Stimulated activated CD8-positive, alpha-beta memory T cell treated with anti-CD3 and anti-CD28 coated beads, Interleukin-2, amount 100 ng/mL, for 48 hours (primary cell): Measurements from ENCODE around the gene PTCH2.
A peak's percentile ranks its signal among the peaks of the same experiment; 100 is the strongest.

Source experiments
- DNase-seq, 2 donors: peaks; one replicate each; pipeline ENCODE4 v3.0.0-alpha.2; 2020; ENCODE audit warnings: low read depth in 2 of 2

Gene PTCH2, protein sequence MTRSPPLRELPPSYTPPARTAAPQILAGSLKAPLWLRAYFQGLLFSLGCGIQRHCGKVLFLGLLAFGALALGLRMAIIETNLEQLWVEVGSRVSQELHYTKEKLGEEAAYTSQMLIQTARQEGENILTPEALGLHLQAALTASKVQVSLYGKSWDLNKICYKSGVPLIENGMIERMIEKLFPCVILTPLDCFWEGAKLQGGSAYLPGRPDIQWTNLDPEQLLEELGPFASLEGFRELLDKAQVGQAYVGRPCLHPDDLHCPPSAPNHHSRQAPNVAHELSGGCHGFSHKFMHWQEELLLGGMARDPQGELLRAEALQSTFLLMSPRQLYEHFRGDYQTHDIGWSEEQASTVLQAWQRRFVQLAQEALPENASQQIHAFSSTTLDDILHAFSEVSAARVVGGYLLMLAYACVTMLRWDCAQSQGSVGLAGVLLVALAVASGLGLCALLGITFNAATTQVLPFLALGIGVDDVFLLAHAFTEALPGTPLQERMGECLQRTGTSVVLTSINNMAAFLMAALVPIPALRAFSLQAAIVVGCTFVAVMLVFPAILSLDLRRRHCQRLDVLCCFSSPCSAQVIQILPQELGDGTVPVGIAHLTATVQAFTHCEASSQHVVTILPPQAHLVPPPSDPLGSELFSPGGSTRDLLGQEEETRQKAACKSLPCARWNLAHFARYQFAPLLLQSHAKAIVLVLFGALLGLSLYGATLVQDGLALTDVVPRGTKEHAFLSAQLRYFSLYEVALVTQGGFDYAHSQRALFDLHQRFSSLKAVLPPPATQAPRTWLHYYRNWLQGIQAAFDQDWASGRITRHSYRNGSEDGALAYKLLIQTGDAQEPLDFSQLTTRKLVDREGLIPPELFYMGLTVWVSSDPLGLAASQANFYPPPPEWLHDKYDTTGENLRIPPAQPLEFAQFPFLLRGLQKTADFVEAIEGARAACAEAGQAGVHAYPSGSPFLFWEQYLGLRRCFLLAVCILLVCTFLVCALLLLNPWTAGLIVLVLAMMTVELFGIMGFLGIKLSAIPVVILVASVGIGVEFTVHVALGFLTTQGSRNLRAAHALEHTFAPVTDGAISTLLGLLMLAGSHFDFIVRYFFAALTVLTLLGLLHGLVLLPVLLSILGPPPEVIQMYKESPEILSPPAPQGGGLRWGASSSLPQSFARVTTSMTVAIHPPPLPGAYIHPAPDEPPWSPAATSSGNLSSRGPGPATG

DNA sequence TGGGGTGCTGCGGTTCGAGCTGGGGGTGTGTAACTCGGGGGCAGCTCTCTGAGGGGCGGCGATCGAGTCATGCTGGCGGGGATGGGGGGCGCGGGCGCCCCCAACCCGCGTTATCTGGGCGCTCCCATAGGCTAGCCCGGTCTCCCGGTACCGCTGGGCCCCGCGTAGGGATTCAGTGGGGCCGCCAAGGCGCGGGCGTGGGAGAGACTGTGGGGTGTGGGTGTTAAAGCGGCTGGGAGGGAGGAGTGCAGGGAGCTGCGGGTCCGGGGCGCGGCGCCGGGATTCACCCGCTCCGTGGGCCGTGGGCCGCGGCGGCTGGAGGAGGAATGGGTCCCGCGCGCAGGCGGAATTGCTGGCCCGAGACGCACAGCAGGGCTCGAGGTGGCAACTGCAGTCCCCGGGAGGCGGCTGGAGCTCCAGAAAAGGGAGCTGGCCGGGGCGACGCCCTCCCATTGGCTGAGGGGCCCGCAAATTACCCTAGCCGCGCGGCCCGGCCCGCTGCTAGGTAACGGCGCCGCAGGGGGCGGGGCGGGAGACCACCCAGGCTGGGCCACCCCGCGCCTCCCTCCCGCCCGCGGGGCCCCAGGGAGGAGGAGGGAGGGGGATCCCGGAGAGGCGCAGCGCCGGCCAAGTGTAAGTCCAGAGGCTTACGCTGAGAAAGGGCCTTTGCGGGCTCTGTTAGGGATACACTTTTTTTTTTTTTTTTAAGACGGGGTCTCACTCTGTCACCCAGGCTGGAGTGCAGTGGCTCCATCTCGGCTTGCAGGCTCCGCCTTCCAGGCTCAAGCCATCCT, at the start of gene PTCH2:
TSS of gene PTCH2 (minus strand) at position 392 of the 794 bp plus-strand sequence. CDS start at position 71, 321 bp downstream.
- peak; percentile 23 to 30 for DNase-seq

DNA sequence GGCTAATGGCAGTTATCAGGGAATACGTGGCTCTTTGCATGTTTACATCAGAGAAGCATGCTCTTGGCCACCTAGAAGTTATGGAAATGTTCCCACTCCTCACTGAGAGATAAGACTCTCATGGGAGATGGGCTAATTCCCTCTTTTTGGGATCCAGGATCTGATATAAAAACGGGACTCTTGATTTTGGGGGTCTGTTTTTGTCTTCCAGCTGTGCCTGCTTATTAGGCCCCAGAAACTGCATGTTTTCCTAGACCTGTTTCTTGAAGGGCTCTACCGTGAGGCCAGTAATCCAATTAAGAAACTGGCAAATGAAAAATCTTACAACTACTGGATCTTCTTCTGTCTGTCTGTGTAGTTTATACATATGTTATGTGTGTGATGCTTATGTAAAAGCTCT, 47.0 kb upstream of the PTCH2 start:
- DNase-seq, result no peak

DNA sequence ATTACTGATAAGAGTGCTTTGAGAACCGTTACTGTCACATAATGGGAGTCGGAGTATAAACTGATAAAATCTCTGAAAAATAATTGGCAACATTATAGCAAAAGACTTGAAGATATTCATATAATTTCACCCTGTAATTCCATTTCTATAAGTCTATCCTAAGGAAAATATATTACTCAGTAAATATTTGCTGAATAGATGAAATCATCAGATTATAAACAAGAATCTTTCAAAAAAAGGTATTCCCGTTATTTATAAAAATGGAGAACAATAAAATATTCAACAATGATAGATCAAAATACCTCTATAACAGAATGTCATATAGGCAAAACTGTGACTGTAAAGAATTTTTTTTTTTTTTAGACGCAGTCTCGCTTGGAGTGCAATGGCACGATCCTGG, 42.4 kb upstream of the PTCH2 start:
- no peak for DNase-seq

DNA sequence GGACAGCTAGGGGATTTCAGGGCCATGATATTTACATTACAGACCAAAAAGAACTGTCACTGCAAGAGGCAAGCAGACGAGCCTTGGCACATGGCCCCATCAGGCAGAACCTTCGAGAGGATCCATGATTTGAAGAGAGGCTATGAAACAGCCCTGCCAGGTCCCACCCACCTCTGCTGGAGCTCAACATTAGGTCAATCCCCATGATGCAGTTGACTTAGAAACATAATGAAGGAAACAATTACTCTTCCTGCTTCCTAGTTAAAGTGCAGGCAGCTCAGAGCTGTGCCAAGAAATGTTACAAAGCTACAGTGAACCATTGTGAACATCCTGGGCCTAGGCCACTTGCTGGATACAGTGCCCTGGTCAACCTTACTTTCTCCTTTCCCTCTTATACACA, 41.7 kb upstream of the PTCH2 start:
- DNase-seq, result no peak

DNA sequence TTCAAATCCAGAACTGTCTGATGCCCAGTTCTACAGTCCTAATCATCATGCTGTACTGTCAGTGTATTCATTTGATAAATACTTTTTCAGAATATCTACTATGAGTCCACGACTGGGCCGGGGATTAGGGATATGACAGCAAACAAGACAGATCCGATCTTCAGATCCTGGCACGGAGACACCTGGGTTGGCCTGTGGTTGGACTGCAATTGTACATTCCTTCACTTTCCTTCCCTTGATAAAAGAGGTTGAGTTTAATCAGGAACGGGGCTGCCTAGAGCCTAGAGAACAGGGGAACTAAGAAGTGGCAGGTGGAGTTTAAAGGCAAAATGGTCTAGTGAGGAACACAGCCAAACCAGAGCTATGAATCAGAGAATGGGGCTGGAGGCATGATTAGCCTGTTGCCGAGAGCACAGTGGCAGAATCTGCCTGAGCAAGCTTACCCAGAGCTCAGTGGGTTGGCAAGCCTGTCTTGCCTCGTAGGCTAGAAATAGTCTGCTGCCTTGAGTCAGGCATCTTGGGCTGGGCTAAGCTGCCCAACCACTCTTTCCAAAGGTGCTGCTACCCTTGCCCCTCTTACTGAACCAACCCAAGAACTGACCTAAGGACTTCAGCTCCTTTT, 38.1 kb upstream of the PTCH2 start:
- DNase-seq, result no peak

DNA sequence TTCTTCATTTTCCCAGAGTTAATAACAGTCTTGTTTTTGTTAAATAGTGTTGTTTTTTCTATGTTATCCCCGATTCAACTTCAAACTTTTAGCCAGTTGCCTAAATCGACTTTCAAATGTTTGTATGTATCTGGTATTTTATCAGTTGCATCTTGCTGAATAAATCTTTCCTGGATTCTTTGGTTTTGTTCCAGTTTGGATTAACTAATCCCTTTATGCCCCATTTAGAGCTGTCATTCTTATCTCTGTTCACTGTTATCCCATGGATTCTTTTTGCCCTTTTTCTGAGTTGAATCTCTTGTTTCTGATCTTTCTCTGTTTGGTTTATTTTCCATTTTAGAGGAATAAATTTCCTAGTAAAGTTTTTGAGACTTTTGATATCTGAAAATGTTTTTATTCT, 31.1 kb upstream of the PTCH2 start:
- DNase-seq, result no peak

DNA sequence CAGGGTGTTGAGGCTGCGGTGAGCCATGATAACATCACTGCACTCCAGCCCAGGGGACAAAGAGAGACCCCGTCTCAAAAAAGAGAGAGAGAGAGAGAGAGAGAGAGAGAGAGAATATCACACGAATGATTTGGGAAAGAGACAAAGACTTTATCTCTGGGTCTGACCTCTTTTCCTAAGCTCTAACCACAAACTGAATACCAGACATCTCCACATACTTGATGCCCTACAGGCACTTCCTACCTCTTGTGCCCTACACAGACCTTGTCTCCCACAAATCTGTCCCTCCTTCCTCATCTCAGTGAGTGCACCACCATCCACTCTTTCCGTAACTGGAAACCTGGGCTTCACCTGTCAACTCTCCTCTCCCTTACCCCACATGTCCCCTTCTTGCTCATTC, 27.0 kb upstream of the PTCH2 start:
- no peak for DNase-seq

DNA sequence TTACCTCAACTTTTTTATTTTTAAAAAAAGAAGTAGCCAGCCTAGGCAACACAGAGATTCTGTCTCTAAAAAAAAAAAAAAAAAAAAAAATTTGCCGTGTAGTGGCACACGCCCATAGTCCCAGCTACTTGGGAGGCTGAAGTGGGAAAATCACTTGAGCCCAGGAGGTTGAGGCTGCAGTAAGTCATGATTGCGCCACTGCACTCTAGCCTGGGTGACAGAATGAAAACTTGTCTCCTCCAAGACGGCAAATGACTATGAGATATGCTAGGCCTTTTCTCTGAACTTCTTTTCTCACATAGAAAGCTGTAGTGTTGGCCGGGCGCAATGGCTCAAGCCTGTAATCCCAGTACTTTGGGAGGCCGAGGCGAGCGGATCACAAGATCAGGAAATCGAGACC, 24.7 kb upstream of the PTCH2 start:
- DNase-seq, result no peak

DNA sequence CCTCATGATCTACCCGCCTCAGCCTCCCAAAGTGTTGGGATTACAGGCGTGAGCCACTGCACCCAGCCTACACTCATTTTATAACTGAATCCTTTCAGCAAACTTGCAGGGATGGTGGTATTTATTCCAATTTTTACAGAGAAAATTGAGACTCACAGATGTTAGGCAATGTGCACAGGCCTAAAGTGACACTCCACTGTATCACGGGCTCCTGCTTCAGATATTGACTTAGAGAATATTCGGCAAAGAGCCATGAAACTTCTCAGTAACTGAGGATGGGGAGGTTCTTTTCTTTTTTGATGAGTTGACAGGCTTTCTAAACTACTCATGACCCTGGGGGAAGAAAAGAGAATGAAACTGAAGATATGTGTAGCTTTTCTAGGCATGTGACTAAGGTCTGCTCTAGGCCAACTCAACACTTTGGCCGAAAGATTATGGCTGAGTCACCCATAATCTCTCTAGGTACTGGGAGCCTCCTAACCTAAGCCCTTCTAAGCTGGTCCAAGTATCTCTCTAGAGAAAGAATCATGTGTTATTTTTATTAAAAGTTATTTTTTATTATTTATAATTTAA, 19.9 kb upstream of the PTCH2 start:
- no peak for DNase-seq

DNA sequence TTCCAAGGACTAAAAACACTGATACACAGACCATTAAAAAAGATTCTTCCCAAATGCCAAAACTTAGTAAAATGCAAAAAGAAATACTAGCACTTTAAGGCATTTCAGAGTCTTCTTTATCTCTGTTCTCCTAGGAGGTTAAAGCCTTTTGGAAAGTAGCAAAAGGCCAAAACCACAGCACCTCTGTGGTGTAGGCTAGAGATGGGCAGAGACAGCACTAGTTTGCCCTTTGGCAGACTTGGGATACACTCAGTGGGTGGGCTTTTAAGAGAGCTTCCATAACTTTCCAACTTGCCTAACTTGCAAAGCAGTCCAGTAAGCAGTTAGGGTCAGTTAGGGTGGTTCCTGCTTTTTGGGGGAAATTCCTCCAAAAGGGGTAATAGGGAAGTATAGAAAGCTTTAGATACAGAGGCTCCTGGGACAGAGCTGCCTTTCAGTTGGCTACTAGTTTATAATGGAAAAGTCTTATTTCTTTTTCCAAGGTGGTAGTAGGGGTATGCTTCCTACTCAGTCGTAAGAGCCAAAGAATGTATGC, 17.9 kb upstream of the PTCH2 start:
- no peak for DNase-seq

DNA sequence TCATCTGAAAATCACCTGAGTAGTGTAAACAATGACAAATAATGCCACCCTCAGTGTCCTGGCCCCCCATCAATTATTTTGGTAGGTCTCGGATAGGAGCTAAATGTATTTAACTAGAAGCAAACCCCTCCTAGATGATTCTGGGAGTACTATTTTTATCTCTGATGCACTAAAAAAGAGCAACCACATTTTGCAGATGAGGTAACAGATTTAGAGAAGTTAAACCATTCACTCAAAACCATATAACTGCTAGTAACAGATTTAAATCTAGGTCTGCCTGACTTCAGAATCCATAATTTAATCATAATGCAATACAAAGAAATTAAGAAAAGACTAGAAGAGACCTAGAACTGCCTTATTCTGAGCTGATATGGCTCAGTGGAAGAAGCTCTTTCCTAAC, 17.3 kb upstream of the PTCH2 start:
- DNase-seq, result no peak

DNA sequence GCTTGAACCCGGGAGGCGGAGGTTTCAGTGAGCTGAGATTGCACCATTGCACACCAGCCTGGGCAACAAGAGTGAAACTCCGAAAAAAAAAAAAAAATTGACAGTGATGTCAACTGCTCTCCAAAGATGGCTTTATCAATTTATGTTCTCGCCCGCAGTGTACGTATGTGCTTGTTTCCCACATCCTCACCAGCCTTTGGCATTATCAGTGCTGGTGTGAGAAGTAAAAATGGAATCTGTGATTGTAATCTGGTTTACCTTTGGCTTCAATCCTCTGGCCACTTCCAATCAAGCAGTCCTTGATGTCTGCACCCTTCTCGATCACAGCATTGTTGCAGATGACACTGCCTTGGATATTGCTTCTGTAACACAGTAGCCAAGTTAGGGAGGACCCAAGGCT, 14.4 kb upstream of the PTCH2 start:
- DNase-seq, result no peak

DNA sequence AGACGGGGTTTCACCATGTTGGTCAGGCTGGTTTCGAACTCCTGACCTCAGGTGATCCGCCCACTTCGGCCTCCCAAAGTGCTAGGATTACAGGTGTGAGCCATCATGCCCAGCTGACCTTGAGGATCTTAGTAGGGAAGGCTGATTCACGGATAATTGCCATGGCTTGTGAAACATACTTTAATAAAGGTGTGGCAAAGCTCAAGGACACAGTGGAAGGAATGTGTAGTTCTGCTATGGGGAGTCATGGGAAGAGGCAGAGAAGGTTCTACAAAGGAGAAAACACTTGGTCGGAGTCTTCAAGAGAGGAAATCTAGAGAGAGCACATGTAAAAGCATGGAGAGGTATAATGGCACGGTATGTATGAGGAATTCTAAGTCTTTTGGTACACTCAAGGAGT, 12.7 kb upstream of the PTCH2 start:
- no peak for DNase-seq

DNA sequence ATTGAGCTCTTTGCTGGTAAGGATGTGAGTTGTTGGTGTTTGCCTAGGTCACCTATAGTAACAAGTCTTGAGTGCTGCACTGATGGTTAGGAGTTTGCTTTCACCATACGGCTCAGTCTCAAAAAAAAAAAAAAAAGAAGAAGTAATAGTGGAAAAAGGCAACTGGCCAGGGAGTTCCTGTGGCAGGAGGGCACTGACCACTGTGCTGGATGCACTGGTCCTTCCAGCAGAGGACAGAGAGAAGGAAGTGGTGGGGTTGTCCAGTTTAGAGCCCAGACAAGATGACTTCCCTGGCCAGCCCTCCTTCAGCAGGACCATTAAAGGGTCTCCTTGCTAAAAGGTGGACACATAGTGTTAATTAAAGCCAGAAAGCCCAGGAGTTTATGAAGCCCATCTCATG, 11.9 kb upstream of the PTCH2 start:
- DNase-seq, result no peak

DNA sequence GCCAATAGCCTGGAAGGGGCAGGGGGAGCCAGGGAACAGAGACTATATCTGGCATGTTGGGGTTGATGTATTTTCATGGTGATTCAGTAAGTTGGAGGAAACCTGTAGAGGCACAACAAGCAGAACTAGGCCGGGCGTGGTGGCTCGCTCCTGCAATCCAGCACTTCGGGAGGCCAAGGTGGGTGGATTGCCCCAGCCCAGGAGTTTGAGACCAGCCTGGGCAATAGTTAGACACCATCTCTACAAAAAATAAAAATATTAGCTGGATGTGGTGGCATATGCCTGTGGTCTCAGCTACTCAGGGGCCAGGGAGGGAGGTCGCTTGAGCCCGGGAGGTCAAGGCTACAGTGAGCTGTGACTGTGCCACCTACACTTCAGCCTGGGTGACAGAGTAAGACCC, 10.1 kb upstream of the PTCH2 start:
- DNase-seq, result no peak

DNA sequence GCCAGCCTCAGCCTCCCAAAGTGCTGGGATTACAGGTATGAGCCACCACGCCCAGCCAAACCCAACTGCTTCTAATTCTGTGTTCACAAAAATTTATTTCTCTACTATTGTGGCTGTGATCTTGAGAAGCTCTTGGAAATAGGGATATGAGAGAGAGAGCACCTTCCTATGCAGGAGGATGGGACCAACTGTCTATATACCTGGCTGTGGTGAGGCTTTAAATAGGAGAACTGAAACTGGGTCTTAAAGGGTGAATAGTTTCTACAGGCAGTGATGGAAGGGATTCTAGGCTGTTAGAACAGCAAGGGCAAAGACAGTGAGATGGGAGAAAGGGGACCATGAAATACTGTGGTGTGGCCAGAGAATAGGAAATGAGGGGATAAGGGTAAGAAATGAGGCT, 8.3 kb upstream of the PTCH2 start:
- DNase-seq, result no peak

DNA sequence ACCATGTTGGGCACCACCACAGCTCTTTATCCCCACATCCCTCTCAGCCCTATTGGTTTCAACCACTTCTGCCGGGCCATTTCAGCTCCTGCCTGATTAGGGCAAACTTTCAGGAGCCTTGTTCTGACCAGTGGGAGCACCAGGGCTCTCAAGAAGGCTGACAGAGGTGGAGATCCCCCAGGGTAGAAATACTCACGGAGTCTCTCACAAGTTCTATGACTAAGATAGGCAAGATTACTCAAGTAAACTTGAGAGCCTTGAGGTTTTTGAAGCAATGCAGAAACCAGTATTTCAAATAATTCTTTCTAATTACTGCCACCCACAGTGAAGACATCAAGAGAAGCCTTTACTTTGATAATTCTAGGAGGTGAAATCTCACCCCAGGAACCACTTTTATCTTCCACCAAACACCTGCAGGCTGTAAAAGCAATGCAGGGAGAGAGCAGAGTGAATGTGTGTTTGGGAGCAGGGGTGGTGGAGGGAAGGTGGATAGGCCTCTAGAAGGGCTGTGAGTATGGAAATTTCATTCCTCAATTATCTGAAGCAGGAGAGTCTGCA, 6.6 kb upstream of the PTCH2 start:
- DNase-seq, result no peak

DNA sequence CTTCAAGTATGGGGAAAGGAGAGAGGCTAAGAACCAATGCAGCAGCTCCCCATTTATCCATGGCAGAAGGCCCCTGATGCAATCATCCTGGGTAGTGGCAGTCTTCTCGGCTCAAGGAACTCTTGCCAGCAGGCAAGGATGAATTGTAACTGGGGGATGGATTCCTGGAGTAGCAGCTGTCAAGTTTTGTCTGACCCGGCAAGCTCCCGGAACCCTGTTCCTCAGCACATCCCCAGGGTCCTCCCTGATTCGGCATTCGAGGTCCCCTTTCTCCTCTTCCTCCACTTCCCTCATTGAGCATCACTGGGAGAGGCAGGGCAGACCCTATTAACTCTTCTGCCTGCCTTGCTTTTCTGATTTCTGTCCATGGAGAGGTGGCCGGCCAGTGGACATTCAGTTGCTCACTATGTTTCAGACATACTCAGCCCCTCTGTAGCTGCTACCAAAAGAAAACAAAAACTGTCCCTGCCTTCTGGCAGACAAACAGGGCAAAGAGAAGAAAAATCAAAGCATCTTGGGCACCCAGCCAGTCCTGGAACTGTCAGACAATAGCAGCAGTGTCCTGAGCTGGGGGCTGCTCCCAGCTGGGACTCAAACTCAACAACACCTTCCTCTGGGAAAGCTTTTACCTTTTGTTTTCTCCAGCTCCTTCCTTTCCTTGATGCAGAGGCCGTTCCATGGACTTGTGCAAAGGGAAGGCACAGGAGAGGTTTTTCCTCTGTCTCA, 5.6 kb upstream of the PTCH2 start:
- no peak for DNase-seq

DNA sequence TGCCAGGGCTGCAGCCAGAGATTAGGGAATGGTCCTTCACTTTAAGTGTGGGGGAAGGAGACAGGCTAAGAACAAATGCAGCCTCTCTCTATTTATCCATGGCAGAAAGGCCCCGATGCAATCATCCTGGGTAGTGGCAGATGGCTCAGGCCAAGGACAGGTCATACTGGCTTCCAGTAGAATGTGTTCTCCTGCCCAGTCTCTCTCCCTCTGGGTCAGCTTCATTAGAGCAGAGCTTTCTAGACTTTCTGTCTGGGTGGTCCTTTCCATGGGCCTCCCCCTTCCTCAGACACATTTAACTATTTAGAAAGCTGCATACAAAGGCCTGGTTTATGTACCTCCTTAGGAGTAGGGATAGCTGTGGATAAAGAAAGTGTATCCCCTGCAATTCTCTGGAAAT, 4.8 kb upstream of the PTCH2 start:
- DNase-seq, result no peak

DNA sequence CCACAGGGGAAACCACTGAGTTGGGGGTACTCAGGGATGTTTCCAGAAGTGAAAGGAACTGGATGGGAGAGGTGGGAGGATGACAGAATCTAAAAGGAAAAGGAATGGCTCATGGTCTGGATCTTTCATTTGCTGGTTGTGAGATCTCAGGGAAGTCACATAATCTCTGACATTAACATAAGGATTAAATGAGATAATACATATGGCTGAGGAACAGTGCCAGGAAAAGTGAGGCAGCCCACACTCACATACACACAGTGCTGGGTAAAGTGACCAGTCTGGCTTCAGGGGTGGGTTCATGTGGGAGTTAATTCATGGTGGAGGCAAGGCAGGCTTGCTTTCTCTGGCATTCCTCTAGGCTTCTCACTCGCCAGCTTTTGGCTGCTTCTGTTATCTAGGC, 3.9 kb upstream of the PTCH2 start:
- DNase-seq, result no peak
